ENCODE results near the gene GNAQ.

DNA sequence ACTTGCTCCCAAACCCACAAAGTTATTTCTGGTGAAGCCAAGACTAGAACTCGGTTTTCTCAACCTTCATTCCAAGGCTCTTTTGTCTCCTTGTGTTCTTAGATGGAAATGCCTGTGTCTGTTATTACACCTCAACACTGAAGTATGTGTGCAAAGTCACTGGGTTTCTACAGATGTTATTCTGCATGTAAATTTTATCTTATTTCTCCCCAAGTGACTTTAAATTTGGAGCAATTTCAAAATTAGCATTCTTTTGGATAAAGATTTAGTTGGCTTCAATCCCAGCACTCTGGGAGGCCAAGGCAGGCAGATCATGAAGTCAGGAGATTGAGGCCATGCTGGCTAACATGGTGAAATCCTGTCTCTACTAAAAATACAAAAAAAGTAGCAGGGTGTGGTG is 279.1 kb downstream of the GNAQ start:
- TF ChIP-seq SIN3A (IDR thresholded peaks at IDR 0.05; ENCODE audit: borderline replicate concordance, low read depth, low read length) (no peak), MXI1 (IDR thresholded peaks at IDR 0.05; ENCODE audit: low read depth, low read length) (no peak), YY1 (IDR thresholded peaks at IDR 0.05; ENCODE audit: low read depth) (peak; percentile 52; the same call in 1 of the 2 replicates), ELF1 (IDR thresholded peaks at IDR 0.05) (no peak; the same call in 1 of the 2 replicates)
- TF ChIP-seq, protein P1, sequence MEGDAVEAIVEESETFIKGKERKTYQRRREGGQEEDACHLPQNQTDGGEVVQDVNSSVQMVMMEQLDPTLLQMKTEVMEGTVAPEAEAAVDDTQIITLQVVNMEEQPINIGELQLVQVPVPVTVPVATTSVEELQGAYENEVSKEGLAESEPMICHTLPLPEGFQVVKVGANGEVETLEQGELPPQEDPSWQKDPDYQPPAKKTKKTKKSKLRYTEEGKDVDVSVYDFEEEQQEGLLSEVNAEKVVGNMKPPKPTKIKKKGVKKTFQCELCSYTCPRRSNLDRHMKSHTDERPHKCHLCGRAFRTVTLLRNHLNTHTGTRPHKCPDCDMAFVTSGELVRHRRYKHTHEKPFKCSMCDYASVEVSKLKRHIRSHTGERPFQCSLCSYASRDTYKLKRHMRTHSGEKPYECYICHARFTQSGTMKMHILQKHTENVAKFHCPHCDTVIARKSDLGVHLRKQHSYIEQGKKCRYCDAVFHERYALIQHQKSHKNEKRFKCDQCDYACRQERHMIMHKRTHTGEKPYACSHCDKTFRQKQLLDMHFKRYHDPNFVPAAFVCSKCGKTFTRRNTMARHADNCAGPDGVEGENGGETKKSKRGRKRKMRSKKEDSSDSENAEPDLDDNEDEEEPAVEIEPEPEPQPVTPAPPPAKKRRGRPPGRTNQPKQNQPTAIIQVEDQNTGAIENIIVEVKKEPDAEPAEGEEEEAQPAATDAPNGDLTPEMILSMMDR (IDR thresholded peaks at IDR 0.05): no peak; the same call in 1 of the 2 replicates
- TF ChIP-seq, protein P2, sequence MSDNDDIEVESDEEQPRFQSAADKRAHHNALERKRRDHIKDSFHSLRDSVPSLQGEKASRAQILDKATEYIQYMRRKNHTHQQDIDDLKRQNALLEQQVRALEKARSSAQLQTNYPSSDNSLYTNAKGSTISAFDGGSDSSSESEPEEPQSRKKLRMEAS (IDR thresholded peaks at IDR 0.05; ENCODE audit: low read depth): 0 out of 2 replicates have a peak, but pooled peaks have one; percentile 12
- TF ChIP-seq, protein P3, sequence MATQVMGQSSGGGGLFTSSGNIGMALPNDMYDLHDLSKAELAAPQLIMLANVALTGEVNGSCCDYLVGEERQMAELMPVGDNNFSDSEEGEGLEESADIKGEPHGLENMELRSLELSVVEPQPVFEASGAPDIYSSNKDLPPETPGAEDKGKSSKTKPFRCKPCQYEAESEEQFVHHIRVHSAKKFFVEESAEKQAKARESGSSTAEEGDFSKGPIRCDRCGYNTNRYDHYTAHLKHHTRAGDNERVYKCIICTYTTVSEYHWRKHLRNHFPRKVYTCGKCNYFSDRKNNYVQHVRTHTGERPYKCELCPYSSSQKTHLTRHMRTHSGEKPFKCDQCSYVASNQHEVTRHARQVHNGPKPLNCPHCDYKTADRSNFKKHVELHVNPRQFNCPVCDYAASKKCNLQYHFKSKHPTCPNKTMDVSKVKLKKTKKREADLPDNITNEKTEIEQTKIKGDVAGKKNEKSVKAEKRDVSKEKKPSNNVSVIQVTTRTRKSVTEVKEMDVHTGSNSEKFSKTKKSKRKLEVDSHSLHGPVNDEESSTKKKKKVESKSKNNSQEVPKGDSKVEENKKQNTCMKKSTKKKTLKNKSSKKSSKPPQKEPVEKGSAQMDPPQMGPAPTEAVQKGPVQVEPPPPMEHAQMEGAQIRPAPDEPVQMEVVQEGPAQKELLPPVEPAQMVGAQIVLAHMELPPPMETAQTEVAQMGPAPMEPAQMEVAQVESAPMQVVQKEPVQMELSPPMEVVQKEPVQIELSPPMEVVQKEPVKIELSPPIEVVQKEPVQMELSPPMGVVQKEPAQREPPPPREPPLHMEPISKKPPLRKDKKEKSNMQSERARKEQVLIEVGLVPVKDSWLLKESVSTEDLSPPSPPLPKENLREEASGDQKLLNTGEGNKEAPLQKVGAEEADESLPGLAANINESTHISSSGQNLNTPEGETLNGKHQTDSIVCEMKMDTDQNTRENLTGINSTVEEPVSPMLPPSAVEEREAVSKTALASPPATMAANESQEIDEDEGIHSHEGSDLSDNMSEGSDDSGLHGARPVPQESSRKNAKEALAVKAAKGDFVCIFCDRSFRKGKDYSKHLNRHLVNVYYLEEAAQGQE (IDR thresholded peaks at IDR 0.05; ENCODE audit: low read depth, low read length): no peak

All from SK-N-SH (cell line).